HCT116 (cell line): ENCODE measurements around the gene ESYT1. TPM values are rescaled to one million over a fixed set of nuclear protein-coding genes. Genes with fewer than 3 reads are reported as not detected.

ENCODE experiments used
- ATAC-seq: fragments of 200-7000 bp; cut with Tn5 transposase; 2 replicates; pipeline ENCODE4 v1.9.1; 2020; ENCODE audit warnings: mild to moderate bottlenecking, moderate library complexity
- BruUV-seq: library from RNA; stranded (reverse); fragments of 400-500 nt; replicated peaks from 2 replicates; lab custom pipeline; 2021; lab: Mats Ljungman, UMichigan
- CTCF ChIA-PET: fragments of 300-600 bp; sonication (Branson Sonifier 250); formaldehyde crosslinking; loops from one replicate; lab custom pipeline; 2021; ENCODE audit warnings: antibody characterized with exemption; lab: Charles Lee
- POLR2A ChIA-PET: fragments of 300-600, 350-600 bp; sonication (Branson Sonifier 250); formaldehyde crosslinking; loops from one replicate; lab custom pipeline; 2021; ENCODE audit warnings: antibody characterized with exemption; lab: Charles Lee
- RAD21 ChIA-PET, 2 experiments: fragments of 300-600 bp; sonication (Branson Sonifier 250); formaldehyde crosslinking; loops; one replicate each; lab custom pipeline; 2023; ENCODE audit warnings: low total read pairs in 2 of 2; ENCODE audit not compliant: uncharacterized antibody in 2 of 2, unreplicated experiment in 2 of 2, low non-redundant PET in 1 of 2; lab: Charles Lee
- DNase-seq: peaks from one replicate; pipeline ENCODE4 v3.0.0-alpha.2; 2010; ENCODE audit warnings: low read depth, low spot score
- H2AFZ ChIP-seq: fragments of 200-600 bp; shearing (Covaris generic), sonication (generic); 2 replicates; pipeline ENCODE4 v1.6.1; 2017; ENCODE audit warnings: low read depth, mixed run types, mixed read lengths, antibody characterized with exemption, low read length; ENCODE audit not compliant: poor library complexity, severe bottlenecking
- H3K27ac ChIP-seq: 2 replicates; pipeline ENCODE4 v1.5.1; 2012; ENCODE audit warnings: low read depth, low read length
- H3K27me3 ChIP-seq: fragments of 200-600 bp; sonication (generic); 2 replicates; pipeline ENCODE4 v1.6.1; 2016; ENCODE audit warnings: mixed run types, low read length, mixed read lengths; ENCODE audit not compliant: insufficient read depth
- H3K36me3 ChIP-seq, 2 experiments: fragments of 200-500 bp in 1 of 2; fragments of 200-600 bp in 1 of 2; sonication (Bioruptor generic) in 1 of 2; sonication (generic) in 1 of 2; 2 replicates each; pipeline versions ENCODE4 v1.5.1 to v1.6.1; 2014 to 2016; ENCODE audit warnings: low read length in 2 of 2, inconsistent platforms in 1 of 2, mixed read lengths in 1 of 2, mixed run types in 1 of 2; ENCODE audit not compliant: insufficient read depth in 2 of 2, control insufficient read depth in 1 of 2
- H3K4me1 ChIP-seq, 2 experiments: fragments of 200-600 bp in 1 of 2; sonication (generic) in 1 of 2; 2 replicates each; pipeline versions ENCODE4 v1.5.1 to v1.6.1; 2012 to 2017; ENCODE audit warnings: low read length in 2 of 2, inconsistent platforms in 1 of 2, mild to moderate bottlenecking in 1 of 2, mixed read lengths in 1 of 2, mixed run types in 1 of 2, moderate library complexity in 1 of 2; ENCODE audit not compliant: insufficient read depth in 2 of 2, control insufficient read depth in 1 of 2
- H3K4me2 ChIP-seq: fragments of 200-600 bp; sonication (generic); 2 replicates; pipeline ENCODE4 v1.6.1; 2017; ENCODE audit warnings: mixed run types, low read length, mixed read lengths
- H3K4me3 ChIP-seq, 2 experiments: fragments of 200-600 bp in 1 of 2; sonication (generic) in 1 of 2; replicated peaks in 1 of 2; 2 replicates each; pipeline ENCODE4 v1.5.1; 2011 to 2016; ENCODE audit warnings: low read length in 2 of 2, control low read depth in 1 of 2, low read depth in 1 of 2, mild to moderate bottlenecking in 1 of 2, mixed read lengths in 1 of 2, mixed run types in 1 of 2
- H3K79me2 ChIP-seq: fragments of 200-600 bp; sonication (generic); 2 replicates; pipeline ENCODE4 v1.6.1; 2017; ENCODE audit warnings: mild to moderate bottlenecking, mixed run types, low read length, moderate library complexity, mixed read lengths; ENCODE audit not compliant: insufficient read depth
- H3K9ac ChIP-seq: fragments of 200-600 bp; sonication (generic); 2 replicates; pipeline ENCODE4 v1.6.1; 2016; ENCODE audit warnings: low read length, mixed read lengths
- H3K9me2 ChIP-seq: fragments of 200-600 bp; sonication (generic), shearing (Covaris generic); 2 replicates; pipeline ENCODE4 v1.6.1; 2017; ENCODE audit warnings: mixed run types, mild to moderate bottlenecking, moderate library complexity; ENCODE audit not compliant: insufficient read depth
- H3K9me3 ChIP-seq, 2 experiments: fragments of 200-500 bp in 1 of 2; fragments of 200-600 bp in 1 of 2; sonication (Bioruptor generic) in 1 of 2; sonication (generic) in 1 of 2; 2 replicates each; pipeline ENCODE4 v1.6.1; 2014 to 2017; ENCODE audit warnings: low read length in 2 of 2, mixed read lengths in 2 of 2, inconsistent platforms in 1 of 2, low read depth in 1 of 2, mild to moderate bottlenecking in 1 of 2, mixed run types in 1 of 2, moderate library complexity in 1 of 2; ENCODE audit not compliant: control insufficient read depth in 1 of 2, insufficient read depth in 1 of 2
- H4K20me1 ChIP-seq: fragments of 200-600 bp; sonication (generic), shearing (Covaris generic); 2 replicates; pipeline ENCODE4 v1.6.1; 2017; ENCODE audit warnings: mixed run types, mild to moderate bottlenecking, moderate library complexity; ENCODE audit not compliant: insufficient read depth
- EGR1 ChIP-seq: IDR thresholded peaks from 2 replicates; pipeline ENCODE4 v1.6.1; 2012; ENCODE audit warnings: low read depth
- POLR2A ChIP-seq: IDR thresholded peaks from 2 replicates; pipeline ENCODE4 v1.7.0; 2011; ENCODE audit warnings: borderline replicate concordance; ENCODE audit not compliant: insufficient read depth, insufficient read length; ENCODE audit errors: extremely low read depth
- RAD21 ChIP-seq: IDR thresholded peaks from 2 replicates; pipeline ENCODE4 v1.6.1; 2012; ENCODE audit warnings: low read depth, mild to moderate bottlenecking
- SRF ChIP-seq: IDR thresholded peaks from 2 replicates; pipeline ENCODE4 v1.6.1; 2012; ENCODE audit warnings: low read depth
- TCF7L2 ChIP-seq: IDR thresholded peaks from 2 replicates; pipeline ENCODE4 v1.7.0; 2011; ENCODE audit warnings: borderline replicate concordance, inconsistent platforms; ENCODE audit not compliant: insufficient read depth, insufficient read length; ENCODE audit errors: extremely low read depth
- ZBTB33 ChIP-seq: IDR thresholded peaks from 2 replicates; pipeline ENCODE4 v1.6.1; 2011; ENCODE audit warnings: mild to moderate bottlenecking, low read length, moderate library complexity; ENCODE audit not compliant: insufficient replicate concordance; ENCODE audit errors: extremely low read depth
- intact Hi-C: fragments of 100-400 bp; cut with micrococcal nuclease; formaldehyde crosslinking; loops from 2 replicates; pipeline ENCODE4 v1.10.0; 2022
- total RNA-seq: library from RNA; stranded (reverse); gene quantifications from one replicate; pipeline ENCODE4 v1.2.1, GENCODE V29; 2021; ENCODE audit not compliant: unreplicated experiment

Gene ESYT1
- total RNA-seq, 1 experiment from 2014 or later, result 80.9 TPM

DNA sequence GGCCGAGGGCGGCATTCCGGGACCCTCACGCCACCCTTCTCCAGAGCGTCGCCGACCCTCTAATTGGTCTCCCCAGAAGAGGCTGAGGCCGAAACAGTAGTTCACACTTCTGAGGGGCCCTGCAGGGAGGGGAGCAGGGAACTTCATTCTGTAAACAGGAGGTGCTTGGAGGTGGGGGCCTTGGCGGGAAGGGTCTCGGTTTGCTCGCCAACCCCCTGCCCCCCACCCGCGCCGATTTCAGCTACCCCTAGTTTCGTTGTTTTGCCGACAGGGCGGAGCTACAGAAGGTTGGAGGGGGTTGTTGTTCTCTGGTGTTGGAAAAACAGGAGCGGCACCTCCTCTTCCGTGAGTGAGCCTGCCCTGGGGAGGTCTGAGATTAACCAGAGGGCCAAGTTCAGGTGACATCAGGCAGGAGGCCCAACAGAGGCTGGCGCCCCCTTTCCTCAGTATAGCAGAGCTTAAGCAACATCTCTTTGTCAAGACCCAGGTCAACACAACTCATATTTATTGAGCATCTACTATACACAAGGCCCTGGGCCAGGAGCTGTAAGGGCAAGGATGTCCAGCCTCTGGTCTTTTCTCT lies 47.4 kb upstream of the ESYT1 start:
- peaks cover 12% of the 10 kb centered on the region; the same call in 1 of the 2 replicates for H3K79me2 ChIP-seq
- peaks cover 17 to 41% of the 10 kb centered on the region in 2 experiments for H3K4me1 ChIP-seq
- no peaks in the 10 kb centered on the region for H3K27me3 ChIP-seq
- TF ChIP-seq SRF, result no peak
- TF ChIP-seq ZBTB33, result no peak
- no peak for TF ChIP-seq RAD21
- TF ChIP-seq EGR1, result no peak
- no peak for TF ChIP-seq POLR2A
- no peak for TF ChIP-seq TCF7L2
- ChIA-PET CTCF (interaction anchor here (0.7 kb wide), 1 partner anchor 24 kb away, joined by 4 read pairs; the partner anchor contains the start of gene PA2G4), POLR2A (interaction anchor here (1.3 to 2.6 kb wide), 3 partner anchors 23 to 47 kb away, joined by 3 to 12 read pairs (median 10); partner anchors contain the start of genes ESYT1, PA2G4 and ZC3H10), RAD21 (interaction anchor here (0.7 to 0.8 kb wide), 2 partner anchors 24 to 37 kb away, joined by 3 read pairs; partner anchors contain the start of genes PA2G4 (in 1 of the 2) and ZC3H10 (in 1 of the 2))
- no peak for DNase-seq
- intact Hi-C loops, result no loop called here
- H3K4me3 ChIP-seq, result peak overlapping the region; percentile 70 to 90
- peak overlapping the region; percentile 93 for H3K27ac ChIP-seq
- peaks cover 3 to 4% of the 10 kb centered on the region in 2 experiments; a peak in 1 of 4 replicates for H3K36me3 ChIP-seq
- no TSS peak for BruUV-seq
- no peaks in the 10 kb centered on the region for H4K20me1 ChIP-seq
- H3K9me3 ChIP-seq, result no peaks in the 10 kb centered on the region
- no peak overlapping the region for H2AFZ ChIP-seq
- peak overlapping the region; percentile 94 for H3K4me2 ChIP-seq
- H3K9ac ChIP-seq, result peak overlapping the region; percentile 78
- no peaks in the 10 kb centered on the region for H3K9me2 ChIP-seq
- ATAC-seq, result peak; percentile 26
